OCI-LY3 (cell line): Measurements from ENCODE around the gene HS3ST6.

Experiments used
- H2AFZ ChIP-seq: fragments of 200-600, 300-600 bp; shearing (Covaris generic); 2 replicates; pipeline ENCODE4 v1.6.0; 2014; ENCODE audit warnings: antibody characterized with exemption, low read depth, low read length
- H3K27ac ChIP-seq: fragments of 200-600, 300-600 bp; sonication (generic); 2 replicates; pipeline ENCODE4 v1.5.1; 2014; ENCODE audit warnings: mild to moderate bottlenecking, low read length, moderate library complexity, mixed read lengths
- H3K27me3 ChIP-seq: fragments of 200-600, 300-600 bp; sonication (generic); 2 replicates; pipeline ENCODE4 v1.6.1; 2014; ENCODE audit warnings: low read depth, low read length, mixed read lengths
- H3K36me3 ChIP-seq: fragments of 200-600, 300-600 bp; sonication (generic); replicated peaks from 2 replicates; pipeline ENCODE3; 2014; ENCODE audit warnings: low read depth, low read length, mixed read lengths
- H3K4me1 ChIP-seq: fragments of 300-600, 200-600 bp; sonication (generic); 2 replicates; pipeline ENCODE4 v1.6.1; 2014; ENCODE audit warnings: low read length, mixed read lengths
- H3K4me2 ChIP-seq: fragments of 200-600, 300-600 bp; sonication (generic); 2 replicates; pipeline ENCODE4 v1.6.1; 2014; ENCODE audit warnings: low read length, mixed read lengths
- H3K4me3 ChIP-seq: fragments of 300-600, 200-600 bp; sonication (generic); 2 replicates; pipeline ENCODE4 v1.5.1; 2014; ENCODE audit warnings: antibody characterized with exemption, mild to moderate bottlenecking, low read length, moderate library complexity
- H3K79me2 ChIP-seq: fragments of 300-600, 200-600 bp; shearing (Covaris generic); 2 replicates; pipeline ENCODE4 v1.6.1; 2014; ENCODE audit warnings: mild to moderate bottlenecking, low read length, mixed read lengths
- H3K9ac ChIP-seq: fragments of 300-600, 200-600 bp; shearing (Covaris generic); 2 replicates; pipeline ENCODE4 v1.6.0; 2014; ENCODE audit warnings: mild to moderate bottlenecking, low read length, moderate library complexity
- H3K9me3 ChIP-seq: fragments of 200-600, 300-600 bp; shearing (Covaris generic); 2 replicates; pipeline ENCODE4 v1.6.1; 2014; ENCODE audit warnings: low read length, mixed read lengths; ENCODE audit not compliant: insufficient read depth
- H4K20me1 ChIP-seq: fragments of 200-600, 300-600 bp; sonication (generic); 2 replicates; pipeline ENCODE4 v1.6.1; 2016; ENCODE audit warnings: low read length, mixed read lengths; ENCODE audit not compliant: insufficient read depth
- EZH2phosphoT487 ChIP-seq: fragments of 200-600 bp; shearing (Covaris generic); IDR thresholded peaks from 2 replicates; pipeline ENCODE4 v1.6.1; 2018; ENCODE audit warnings: antibody characterized with exemption, mixed run types, low read depth
- TF ChIP-seq, protein P1 (sequence below): fragments of 200-600, 300-600 bp; sonication (generic); IDR thresholded peaks from 2 replicates; pipeline ENCODE4 v1.5.1; 2014; ENCODE audit warnings: antibody characterized with exemption, low read length, low read depth

Gene HS3ST6

GRCh38 chr16:1908184-1908583, 10.0 kb downstream of the HS3ST6 start:
- Histone ChIP-seq H2AFZ (no peak overlapping the region), H3K4me2 (no peak overlapping the region), H3K4me3 (no peak overlapping the region)

GRCh38 chr16:1907226-1907860, 10.9 kb downstream of the HS3ST6 start:
- TF ChIP-seq, protein P1, sequence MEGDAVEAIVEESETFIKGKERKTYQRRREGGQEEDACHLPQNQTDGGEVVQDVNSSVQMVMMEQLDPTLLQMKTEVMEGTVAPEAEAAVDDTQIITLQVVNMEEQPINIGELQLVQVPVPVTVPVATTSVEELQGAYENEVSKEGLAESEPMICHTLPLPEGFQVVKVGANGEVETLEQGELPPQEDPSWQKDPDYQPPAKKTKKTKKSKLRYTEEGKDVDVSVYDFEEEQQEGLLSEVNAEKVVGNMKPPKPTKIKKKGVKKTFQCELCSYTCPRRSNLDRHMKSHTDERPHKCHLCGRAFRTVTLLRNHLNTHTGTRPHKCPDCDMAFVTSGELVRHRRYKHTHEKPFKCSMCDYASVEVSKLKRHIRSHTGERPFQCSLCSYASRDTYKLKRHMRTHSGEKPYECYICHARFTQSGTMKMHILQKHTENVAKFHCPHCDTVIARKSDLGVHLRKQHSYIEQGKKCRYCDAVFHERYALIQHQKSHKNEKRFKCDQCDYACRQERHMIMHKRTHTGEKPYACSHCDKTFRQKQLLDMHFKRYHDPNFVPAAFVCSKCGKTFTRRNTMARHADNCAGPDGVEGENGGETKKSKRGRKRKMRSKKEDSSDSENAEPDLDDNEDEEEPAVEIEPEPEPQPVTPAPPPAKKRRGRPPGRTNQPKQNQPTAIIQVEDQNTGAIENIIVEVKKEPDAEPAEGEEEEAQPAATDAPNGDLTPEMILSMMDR: no peak
- no peak for TF ChIP-seq EZH2phosphoT487
- H3K4me3 ChIP-seq: no peak overlapping the region
- no peaks in the 10 kb centered on the region for H3K9me3 ChIP-seq
- H3K27ac ChIP-seq: no peak overlapping the region
- H3K36me3 ChIP-seq: no peaks in the 10 kb centered on the region
- H3K4me2 ChIP-seq: no peak overlapping the region
- H3K4me1 ChIP-seq: no peaks in the 10 kb centered on the region
- no peaks in the 10 kb centered on the region for H3K27me3 ChIP-seq
- no peaks in the 10 kb centered on the region for H4K20me1 ChIP-seq
- H3K9ac ChIP-seq: no peak overlapping the region
- H3K79me2 ChIP-seq: no peaks in the 10 kb centered on the region
- no peak overlapping the region for H2AFZ ChIP-seq

More at GRCh38 chr16:1908184-1908583, 10.0 kb downstream of the HS3ST6 start:
- H3K27me3 ChIP-seq: no peaks in the 10 kb centered on the region
- H3K9ac ChIP-seq: no peak overlapping the region
- H3K4me1 ChIP-seq: no peaks in the 10 kb centered on the region
- H3K27ac ChIP-seq: no peak overlapping the region
- TF ChIP-seq, protein P1: no peak
- no peak for TF ChIP-seq EZH2phosphoT487
- no peaks in the 10 kb centered on the region for H3K9me3 ChIP-seq
- H4K20me1 ChIP-seq: no peaks in the 10 kb centered on the region
- no peaks in the 10 kb centered on the region for H3K36me3 ChIP-seq
- H3K79me2 ChIP-seq: no peaks in the 10 kb centered on the region

DNA sequence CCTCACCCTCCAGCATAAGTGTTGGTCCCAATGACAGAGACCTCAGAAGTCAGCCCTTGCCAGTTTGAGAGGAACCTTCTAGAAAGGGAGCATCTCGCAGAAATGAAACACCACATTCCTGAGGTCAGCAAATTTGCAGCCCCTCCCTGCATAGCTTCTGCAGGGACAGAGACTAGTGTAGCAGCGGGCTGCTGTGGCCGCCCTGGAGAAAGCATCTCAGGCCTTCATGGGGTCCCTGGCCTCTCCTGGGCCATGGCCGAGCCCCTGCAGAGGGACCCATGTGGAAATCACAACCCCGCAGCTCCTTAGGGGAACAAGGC, 11.4 kb downstream of the HS3ST6 start:
- no peaks in the 10 kb centered on the region for H4K20me1 ChIP-seq
- H3K4me2 ChIP-seq: no peak overlapping the region
- H2AFZ ChIP-seq: no peak overlapping the region
- H3K36me3 ChIP-seq: no peaks in the 10 kb centered on the region
- no peak overlapping the region for H3K9ac ChIP-seq
- no peaks in the 10 kb centered on the region for H3K27me3 ChIP-seq
- no peak for TF ChIP-seq EZH2phosphoT487
- TF ChIP-seq, protein P1: no peak
- H3K4me1 ChIP-seq: no peaks in the 10 kb centered on the region
- no peak overlapping the region for H3K4me3 ChIP-seq
- H3K27ac ChIP-seq: no peak overlapping the region
- no peaks in the 10 kb centered on the region for H3K79me2 ChIP-seq
- H3K9me3 ChIP-seq: no peaks in the 10 kb centered on the region

DNA sequence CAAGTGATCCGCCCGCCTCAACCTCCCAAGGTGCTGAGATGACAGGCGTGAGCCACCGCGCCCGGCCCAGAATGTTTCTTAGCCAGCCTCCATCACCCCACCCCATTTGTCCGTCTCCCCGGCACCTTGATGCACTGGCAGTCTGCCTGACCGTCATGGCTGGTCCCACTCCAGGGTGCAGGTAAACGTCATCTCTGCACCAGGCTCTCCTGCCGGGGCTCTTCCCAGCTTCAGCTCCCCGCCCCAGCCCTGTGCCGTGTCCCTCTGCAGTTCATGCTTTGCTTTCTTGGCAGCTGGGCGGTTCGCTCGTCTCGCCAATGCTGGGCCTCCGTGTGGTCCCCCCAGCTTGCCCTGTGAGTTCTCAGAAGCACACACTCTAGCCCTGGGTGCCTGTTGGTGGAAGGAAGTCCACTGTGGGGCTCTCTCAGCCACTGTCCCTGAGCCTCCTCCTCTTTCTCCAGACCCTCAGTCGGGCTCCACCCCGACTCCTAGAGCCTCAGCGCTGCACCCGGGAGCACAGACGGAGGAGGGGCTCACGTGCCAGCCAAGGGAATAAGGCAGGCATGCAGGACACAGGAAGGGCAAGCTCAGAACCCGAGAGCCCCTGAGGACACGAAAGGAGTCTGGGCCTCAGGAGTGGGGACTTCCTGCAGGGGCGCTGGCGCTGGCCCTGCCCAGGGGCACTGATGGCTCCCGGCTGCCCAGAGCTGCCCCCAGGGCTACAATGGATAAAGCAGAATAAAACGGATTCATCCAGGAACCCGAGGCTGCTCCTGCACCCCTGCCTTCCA, 12.0 kb downstream of the HS3ST6 start:
- H3K79me2 ChIP-seq: no peaks in the 10 kb centered on the region
- no peaks in the 10 kb centered on the region for H4K20me1 ChIP-seq
- H3K27ac ChIP-seq: no peak overlapping the region
- no peaks in the 10 kb centered on the region for H3K9me3 ChIP-seq
- H3K27me3 ChIP-seq: no peaks in the 10 kb centered on the region
- H3K4me2 ChIP-seq: no peak overlapping the region
- TF ChIP-seq, protein P1: no peak
- no peak for TF ChIP-seq EZH2phosphoT487
- no peak overlapping the region for H3K9ac ChIP-seq
- no peaks in the 10 kb centered on the region for H3K4me1 ChIP-seq
- H3K4me3 ChIP-seq: no peak overlapping the region
- H2AFZ ChIP-seq: no peak overlapping the region
- H3K36me3 ChIP-seq: no peaks in the 10 kb centered on the region
